HG02759 (cell line): ENCODE data around the gene UACA.

ENCODE experiments used
- ATAC-seq: cut with Tn5 transposase; IDR thresholded peaks from one replicate; pipeline ENCODE4 v1.9.1; 2021; ENCODE audit warnings: mild to moderate bottlenecking, moderate library complexity; ENCODE audit not compliant: unreplicated experiment

UACA gene

DNA sequence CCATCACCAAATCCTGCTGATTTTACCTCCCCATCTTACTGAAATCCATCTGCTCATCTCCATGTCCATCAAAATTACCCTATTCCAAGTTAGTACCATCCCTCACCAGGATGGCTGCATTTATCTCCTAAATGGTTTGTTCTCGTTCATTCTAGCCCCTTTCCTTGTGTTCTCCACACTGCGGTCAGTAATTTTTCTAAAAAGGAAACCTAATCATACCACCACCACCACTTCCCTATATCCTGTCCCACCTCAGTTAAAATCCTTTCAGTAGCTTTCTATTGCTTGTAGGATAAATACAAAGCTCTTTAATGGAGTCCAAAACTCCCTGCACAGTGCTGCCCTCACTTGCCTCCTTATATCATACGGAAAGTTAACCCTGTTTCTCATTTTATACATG lies 51.1 kb downstream of the UACA start:
- no peak for ATAC-seq

GRCh38 chr15:70710714-70711113 lies 52.6 kb downstream of the UACA start:
- ATAC-seq: no peak

GRCh38 chr15:70708839-70709238 lies 54.5 kb downstream of the UACA start:
- no peak for ATAC-seq

DNA sequence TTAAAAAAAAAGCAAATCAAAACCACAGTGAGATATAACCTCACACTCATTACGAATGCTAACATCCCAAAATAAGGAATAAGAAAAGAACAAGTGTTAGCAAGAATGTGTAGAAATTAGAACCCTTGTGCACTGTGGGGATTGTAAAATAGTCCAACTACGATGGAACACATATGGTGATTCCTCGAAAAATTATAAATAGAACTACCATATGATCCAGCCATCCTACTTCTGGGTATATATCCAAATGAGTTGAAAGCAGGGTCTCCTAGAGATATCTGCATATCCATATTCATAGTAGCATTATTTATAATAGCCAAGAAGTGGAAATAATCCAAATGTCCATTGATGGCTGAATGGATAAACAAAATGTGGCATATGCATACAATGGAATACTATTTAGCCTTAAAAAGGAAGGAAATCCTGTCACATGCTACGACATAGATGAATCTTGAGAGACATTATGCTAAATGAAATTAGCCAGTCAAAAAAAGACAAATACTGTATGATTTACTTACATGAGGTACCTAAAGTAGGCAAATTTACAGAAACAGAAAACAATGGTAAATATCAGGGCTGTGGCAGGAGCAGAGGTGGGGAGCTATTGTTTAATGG lies 55.6 kb downstream of the UACA start:
- ATAC-seq: no peak

GRCh38 chr15:70704731-70705130 lies 58.6 kb downstream of the UACA start:
- no peak for ATAC-seq

GRCh38 chr15:70704166-70704565 lies 59.2 kb downstream of the UACA start:
- no peak for ATAC-seq

- ATAC-seq: no peak
Measured at GRCh38 chr15:70703096-70703878, 60.1 kb downstream of the UACA start.

DNA sequence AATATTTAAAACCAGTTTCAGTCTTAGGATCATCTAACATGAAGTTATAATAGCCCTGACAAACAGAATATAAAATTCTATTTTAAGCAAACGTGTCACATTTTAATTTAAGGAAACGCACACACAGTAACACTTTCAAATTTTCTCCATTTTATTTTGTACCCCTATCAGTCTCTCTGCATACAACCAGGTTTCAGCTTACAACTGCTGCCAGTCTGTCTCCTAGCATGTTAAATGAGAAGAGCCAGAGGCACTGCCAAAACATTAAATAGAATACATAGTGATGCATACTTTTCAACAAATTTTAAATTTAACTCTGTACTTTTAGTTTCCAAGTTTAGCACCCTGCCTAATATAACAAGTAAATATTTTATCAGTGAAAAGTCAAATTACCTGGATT lies 60.8 kb downstream of the UACA start:
- no peak for ATAC-seq

DNA sequence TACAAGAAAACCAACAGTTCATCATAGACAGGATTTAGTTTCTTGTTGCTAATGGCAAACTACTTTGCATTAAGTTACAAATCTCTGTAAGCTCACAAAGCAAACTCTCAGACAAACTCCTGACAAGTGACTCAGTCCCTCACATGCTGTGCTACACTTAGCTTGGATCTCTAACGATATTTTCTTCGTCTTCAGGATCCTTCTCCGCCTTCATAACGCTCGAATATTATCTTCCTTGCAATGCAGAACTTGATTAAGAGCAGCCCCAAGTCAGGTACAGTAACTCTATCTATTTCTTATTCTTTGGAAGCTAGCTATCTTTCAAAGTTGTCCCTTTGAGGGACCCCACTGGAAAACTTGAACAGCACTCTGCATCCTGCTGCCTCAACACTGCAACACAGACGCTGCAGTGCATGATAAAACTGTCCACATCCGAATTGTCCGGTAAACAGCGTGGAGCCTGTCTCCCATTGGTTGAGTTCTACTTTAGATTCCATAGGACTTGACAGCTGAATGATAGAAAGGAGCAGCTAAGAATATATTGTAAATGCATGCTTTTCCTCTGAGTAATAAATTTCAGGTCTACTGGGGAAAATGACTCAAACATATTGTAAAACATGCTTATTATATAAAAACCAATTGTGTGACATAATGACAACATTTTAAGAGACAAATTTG lies 61.3 kb downstream of the UACA start:
- ATAC-seq: no peak

GRCh38 chr15:70701171-70701570 lies 62.2 kb downstream of the UACA start:
- no peak for ATAC-seq

DNA sequence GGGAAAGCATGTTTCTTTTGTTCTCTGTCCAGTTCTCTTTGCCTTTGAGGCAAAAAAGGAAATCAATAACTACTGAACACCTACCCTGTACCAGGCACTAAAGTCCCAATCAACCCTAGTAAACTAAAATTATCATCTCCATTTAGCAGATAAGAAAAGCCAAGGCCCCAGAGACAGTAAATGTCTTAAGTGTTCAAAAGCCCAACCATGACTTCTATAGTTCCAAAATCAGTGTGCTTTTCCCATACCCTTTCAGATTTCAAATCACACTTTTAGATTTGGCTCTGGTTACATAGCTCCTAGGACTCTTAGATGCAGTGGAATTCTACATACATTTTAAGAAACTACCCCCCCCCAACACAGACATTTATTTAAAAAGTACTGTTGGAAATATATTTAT lies 63.5 kb downstream of the UACA start:
- ATAC-seq: no peak

GRCh38 chr15:70698836-70699390 lies 64.4 kb downstream of the UACA start:
- no peak for ATAC-seq

- no peak for ATAC-seq
Measured at GRCh38 chr15:70698426-70698825, 64.9 kb downstream of the UACA start.

DNA sequence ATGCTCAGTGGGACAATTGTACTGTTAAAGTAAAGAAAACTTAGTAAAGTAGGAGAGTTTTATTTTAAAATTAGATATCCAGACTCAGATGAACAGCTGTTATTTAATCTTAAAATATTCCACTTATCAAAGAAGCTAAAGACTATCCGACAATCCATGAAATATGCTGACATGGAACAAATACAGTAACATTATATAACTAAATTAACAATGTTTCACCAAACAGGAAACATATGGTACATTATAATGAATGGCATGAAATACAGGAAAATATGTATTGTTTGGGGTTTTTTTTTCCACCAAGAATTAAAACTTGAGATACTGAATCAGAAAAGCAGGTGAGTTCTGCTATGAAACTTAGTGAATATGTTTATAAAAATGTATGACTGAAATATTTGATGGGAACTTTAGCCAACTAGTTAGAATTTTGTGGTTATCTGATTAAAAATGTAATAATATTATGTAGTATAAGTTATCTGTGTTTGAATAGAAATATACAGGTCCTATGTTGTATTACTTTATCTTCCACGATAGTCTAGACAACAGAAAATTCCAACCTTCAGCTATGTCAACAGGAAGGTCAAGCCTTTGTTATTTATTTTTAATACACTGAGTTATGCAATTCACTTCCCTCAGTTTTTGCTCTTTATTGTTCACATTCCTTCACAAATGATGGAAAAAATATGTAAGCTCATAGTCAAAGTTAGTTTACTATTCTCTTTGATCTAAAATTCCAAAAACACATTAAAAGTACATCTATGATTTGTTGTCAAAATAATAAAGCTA lies 72.7 kb downstream of the UACA start:
- ATAC-seq: no peak

DNA sequence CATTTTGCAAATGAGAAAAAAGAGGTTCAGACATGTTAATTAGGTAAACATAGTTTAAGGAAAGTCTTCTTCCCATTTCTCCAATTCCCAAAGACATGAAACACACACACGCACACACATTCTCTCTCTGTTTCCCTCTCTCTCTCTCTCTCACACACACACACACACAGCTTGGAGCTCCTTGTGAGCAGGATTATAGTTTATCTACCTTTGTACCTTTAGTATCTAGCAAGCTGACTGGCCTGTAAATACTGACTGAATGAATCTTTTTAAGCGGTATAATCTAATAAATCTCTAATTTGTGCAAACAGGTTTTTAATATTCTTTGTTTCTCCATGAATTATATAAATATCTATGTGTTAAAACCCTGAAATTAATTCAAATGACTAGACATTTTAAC lies 73.3 kb downstream of the UACA start:
- no peak for ATAC-seq

GRCh38 chr15:70687482-70687881 lies 75.9 kb downstream of the UACA start:
- ATAC-seq: no peak

- ATAC-seq: no peak
Measured at GRCh38 chr15:70680817-70681216, 82.5 kb downstream of the UACA start.

DNA sequence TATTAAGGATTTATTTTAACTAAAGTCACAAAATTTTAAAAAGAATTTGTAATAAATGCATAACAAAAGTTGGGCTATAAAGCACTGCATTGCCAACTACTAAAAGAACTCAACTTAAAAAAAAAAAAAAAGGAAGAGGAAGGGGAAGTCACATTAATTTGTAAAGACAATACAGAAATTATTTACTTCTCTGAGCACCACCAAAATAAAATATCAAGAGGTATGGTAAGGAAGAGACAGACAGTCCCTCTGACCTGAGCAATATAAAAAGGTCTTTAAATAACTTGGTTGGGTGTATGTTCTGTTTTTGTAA lies 83.5 kb downstream of the UACA start:
- ATAC-seq: no peak

DNA sequence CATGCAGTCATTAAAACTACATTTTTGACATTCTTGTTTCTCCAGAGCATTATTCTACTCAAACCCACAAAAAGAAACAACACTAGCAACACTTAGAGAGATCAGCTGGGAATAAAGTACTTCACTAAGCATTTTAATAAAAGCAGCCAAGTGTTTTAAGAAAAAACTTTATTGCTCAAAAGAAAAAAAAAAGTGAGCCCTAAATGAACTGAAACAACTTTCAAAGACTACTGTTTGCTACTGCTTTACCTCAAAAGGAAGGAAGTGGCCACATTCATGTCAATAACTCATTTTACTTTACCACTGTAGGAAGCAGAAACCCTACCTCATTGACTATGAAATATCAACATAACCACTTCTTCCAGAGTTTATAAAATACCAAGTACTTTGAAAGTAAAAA lies 91.3 kb downstream of the UACA start:
- peak; percentile 53 for ATAC-seq

DNA sequence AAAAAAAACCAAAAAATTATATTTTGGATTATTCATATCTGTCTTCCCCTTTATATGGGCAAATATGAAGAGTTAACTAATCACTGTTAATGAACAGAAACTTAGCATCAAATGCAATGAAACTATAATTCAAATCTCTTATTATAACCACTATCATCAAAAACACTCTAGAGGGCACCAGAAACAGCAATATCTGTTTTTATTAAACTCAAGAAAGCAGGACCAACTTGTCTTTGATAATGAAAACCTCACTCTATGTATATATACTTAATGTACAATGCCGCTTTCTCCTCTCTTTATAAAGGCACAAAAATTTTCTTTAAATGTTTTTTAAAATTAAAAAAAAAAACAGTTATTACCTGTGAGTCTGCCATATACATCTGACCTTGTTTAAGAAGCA lies 92.7 kb downstream of the UACA start:
- ATAC-seq: no peak

DNA sequence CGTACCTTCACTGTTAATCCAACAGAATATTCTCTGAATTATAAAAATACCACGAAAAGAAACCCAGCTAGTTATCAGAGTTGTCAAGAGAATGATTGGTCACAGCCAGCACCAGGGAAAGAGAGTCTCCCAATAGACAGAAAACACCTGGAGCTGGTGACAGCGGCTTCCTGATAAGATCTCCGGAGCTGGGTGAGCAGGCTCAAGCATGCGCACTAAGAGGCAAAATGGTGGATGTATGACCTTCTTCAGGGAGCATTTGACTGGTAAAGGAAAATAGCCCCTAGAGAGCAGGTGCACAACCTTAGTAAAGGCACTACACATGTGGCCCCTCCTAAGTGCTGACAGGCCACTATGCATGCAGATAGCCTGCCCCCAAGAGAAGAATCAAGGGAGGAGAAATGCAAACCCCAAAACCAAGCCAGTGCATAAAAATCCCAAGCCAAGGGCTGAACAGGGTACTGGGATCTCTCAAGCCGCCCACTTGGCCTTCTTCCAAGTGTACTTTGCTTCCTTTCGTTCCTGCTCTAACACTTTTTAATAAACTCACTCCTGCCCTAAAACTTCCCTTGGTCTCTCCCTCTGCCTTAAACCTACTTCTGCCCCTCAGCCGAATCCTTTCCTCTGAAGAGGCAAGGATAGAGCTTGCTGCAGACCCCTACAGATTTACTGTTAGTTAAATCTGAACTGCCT lies 93.2 kb downstream of the UACA start:
- no peak for ATAC-seq
